NB4 (cell line): Measurements from ENCODE around the gene ORAI2.
"Not testable (repeated sequence)": the region's sequence is repeated elsewhere in the genome, so short reads cannot be mapped to it uniquely, and the experiment has no call there.

ENCODE experiments used
- POLR2A ChIP-seq: IDR thresholded peaks from 2 replicates; pipeline ENCODE4 v1.6.1; 2011; ENCODE audit warnings: mild to moderate bottlenecking; ENCODE audit not compliant: insufficient read length; ENCODE audit errors: extremely low read depth
- TF ChIP-seq, protein P1 (sequence below): IDR thresholded peaks from 2 replicates; pipeline ENCODE4 v1.6.1; 2011; ENCODE audit warnings: low read depth, low read length
- TF ChIP-seq, protein P2 (sequence below): IDR thresholded peaks from one replicate; pipeline ENCODE4 v1.5.1; 2012; ENCODE audit warnings: low read depth, low read length

DNA sequence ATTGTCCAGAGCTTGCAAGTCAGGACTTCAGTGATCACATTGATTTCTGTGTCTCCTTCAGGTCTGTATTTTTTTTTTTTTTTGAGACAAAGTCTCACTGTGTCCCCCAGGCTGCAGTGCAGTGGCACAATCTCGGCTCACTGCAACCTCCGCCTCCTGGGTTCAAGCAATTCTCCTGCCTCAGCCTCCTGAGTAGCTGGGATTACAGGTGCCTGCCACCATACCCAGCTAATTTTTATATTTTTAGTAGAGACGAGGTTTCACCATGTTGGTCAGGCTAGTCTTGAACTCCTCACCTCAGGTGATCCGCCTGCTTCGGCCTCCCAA lies 28.6 kb upstream of the ORAI2 start:
- TF ChIP-seq, protein P1, sequence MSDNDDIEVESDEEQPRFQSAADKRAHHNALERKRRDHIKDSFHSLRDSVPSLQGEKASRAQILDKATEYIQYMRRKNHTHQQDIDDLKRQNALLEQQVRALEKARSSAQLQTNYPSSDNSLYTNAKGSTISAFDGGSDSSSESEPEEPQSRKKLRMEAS = not testable (repeated sequence)
- TF ChIP-seq, protein P2, sequence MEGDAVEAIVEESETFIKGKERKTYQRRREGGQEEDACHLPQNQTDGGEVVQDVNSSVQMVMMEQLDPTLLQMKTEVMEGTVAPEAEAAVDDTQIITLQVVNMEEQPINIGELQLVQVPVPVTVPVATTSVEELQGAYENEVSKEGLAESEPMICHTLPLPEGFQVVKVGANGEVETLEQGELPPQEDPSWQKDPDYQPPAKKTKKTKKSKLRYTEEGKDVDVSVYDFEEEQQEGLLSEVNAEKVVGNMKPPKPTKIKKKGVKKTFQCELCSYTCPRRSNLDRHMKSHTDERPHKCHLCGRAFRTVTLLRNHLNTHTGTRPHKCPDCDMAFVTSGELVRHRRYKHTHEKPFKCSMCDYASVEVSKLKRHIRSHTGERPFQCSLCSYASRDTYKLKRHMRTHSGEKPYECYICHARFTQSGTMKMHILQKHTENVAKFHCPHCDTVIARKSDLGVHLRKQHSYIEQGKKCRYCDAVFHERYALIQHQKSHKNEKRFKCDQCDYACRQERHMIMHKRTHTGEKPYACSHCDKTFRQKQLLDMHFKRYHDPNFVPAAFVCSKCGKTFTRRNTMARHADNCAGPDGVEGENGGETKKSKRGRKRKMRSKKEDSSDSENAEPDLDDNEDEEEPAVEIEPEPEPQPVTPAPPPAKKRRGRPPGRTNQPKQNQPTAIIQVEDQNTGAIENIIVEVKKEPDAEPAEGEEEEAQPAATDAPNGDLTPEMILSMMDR = not testable (repeated sequence)
- TF ChIP-seq POLR2A = not testable (repeated sequence)
